ENCODE data around the gene HIRA.

The HIRA gene

DNA sequence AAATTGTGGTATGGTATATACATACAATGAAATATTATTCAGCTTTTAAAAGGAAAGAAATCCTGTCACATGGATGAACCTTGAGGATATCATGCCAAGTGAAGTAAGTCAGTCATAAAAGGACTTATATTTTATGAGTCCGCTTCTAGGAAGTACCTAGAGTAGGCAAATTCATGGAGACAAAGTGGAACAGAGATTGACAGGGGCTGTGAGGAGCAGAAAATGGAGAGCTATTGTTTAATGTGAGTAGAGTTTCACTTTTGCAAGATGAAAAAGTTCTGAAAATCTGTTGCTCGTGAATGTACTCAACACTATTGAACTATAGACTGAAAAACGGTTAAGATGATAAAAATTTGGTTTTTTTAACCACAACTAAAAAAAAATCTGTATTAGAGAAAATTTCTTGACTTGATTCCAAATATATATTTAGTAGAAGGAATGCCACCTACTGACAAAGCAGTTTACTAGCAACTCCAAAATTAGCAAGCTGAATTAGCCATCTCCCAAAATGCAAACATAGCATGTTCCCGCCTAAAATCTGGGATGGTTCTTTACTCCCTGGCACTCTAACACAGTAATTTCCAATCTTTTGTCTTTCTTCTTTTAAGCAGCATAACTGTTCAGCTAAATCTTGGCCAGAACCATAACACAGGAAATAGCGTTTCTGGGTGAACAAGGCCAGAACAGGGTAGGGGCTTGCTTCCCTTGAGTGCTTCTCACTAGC, 46.0 kb upstream of the HIRA start:
- H3K4me2 ChIP-seq (ENCODE audit: low read depth, low read length), result peak overlapping the region; percentile 94
- DNase-seq, result peak; percentile 8
- H3K36me3 ChIP-seq (replicated peaks; ENCODE audit: insufficient read depth, low read length), result no peaks in the 10 kb centered on the region
- no peaks in the 10 kb centered on the region for H3K9me2 ChIP-seq (replicated peaks; ENCODE audit: insufficient read depth, low read length)
- H3K79me2 ChIP-seq (ENCODE audit: low read length), result peaks cover 79% of the 10 kb centered on the region
- no peaks in the 10 kb centered on the region for H3K27me3 ChIP-seq (replicated peaks; ENCODE audit: insufficient read depth, low read length)
- peak overlapping the region; percentile 91; the same call in 1 of the 2 replicates for H3K27ac ChIP-seq (ENCODE audit: low read length)
- peaks cover 6% of the 10 kb centered on the region; the same call in 1 of the 2 replicates for H3F3A ChIP-seq (ENCODE audit: insufficient read depth, low read length)
- H4K20me1 ChIP-seq (ENCODE audit: insufficient read depth, low read length), result peaks cover 13% of the 10 kb centered on the region
- TF ChIP-seq, protein P1, sequence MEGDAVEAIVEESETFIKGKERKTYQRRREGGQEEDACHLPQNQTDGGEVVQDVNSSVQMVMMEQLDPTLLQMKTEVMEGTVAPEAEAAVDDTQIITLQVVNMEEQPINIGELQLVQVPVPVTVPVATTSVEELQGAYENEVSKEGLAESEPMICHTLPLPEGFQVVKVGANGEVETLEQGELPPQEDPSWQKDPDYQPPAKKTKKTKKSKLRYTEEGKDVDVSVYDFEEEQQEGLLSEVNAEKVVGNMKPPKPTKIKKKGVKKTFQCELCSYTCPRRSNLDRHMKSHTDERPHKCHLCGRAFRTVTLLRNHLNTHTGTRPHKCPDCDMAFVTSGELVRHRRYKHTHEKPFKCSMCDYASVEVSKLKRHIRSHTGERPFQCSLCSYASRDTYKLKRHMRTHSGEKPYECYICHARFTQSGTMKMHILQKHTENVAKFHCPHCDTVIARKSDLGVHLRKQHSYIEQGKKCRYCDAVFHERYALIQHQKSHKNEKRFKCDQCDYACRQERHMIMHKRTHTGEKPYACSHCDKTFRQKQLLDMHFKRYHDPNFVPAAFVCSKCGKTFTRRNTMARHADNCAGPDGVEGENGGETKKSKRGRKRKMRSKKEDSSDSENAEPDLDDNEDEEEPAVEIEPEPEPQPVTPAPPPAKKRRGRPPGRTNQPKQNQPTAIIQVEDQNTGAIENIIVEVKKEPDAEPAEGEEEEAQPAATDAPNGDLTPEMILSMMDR (IDR thresholded peaks at IDR 0.05; ENCODE audit: low read length), result peak; percentile 37
- TF ChIP-seq EZH2phosphoT487 (IDR thresholded peaks at IDR 0.05; ENCODE audit: low read length) (no peak), EZH2 (optimal IDR thresholded peaks at IDR 0.05; ENCODE audit: low read depth, low read length) (no peak)
- H3K9me3 ChIP-seq (replicated peaks; ENCODE audit: insufficient read depth, low read length), result no peaks in the 10 kb centered on the region
- 0 out of 2 replicates have a peak, but pooled peaks cover 3% of the 10 kb centered on the region for H3K4me1 ChIP-seq (ENCODE audit: low read length)
- H3K9ac ChIP-seq (ENCODE audit: low read length), result peak overlapping the region; percentile 96
- H3K4me3 ChIP-seq (ENCODE audit: low read length), result peak overlapping the region; percentile 93
- H2AFZ ChIP-seq (ENCODE audit: low read length), result no peak overlapping the region

- Histone ChIP-seq H3K4me2 (ENCODE audit: low read depth, low read length) (no peak overlapping the region), H3K36me3 (replicated peaks; ENCODE audit: insufficient read depth, low read length) (peaks cover under 1% of the 10 kb centered on the region; the same call in 1 of the 2 replicates), H3K9me2 (replicated peaks; ENCODE audit: insufficient read depth, low read length) (no peaks in the 10 kb centered on the region), H3K27ac (ENCODE audit: low read length) (no peak overlapping the region), H3K79me2 (ENCODE audit: low read length) (peaks cover 89% of the 10 kb centered on the region), H4K20me1 (ENCODE audit: insufficient read depth, low read length) (peaks cover 13% of the 10 kb centered on the region), H3F3A (ENCODE audit: insufficient read depth, low read length) (peaks cover 6% of the 10 kb centered on the region; the same call in 1 of the 2 replicates), H3K9me3 (replicated peaks; ENCODE audit: insufficient read depth, low read length) (no peaks in the 10 kb centered on the region), H3K4me1 (ENCODE audit: low read length) (0 out of 2 replicates have a peak, but pooled peaks cover 3% of the 10 kb centered on the region), H2AFZ (ENCODE audit: low read length) (no peak overlapping the region), H3K27me3 (replicated peaks; ENCODE audit: insufficient read depth, low read length) (no peaks in the 10 kb centered on the region), H3K4me3 (ENCODE audit: low read length) (no peak overlapping the region), H3K9ac (ENCODE audit: low read length) (no peak overlapping the region)
- TF ChIP-seq, protein P1 (IDR thresholded peaks at IDR 0.05; ENCODE audit: low read length), result no peak
- TF ChIP-seq EZH2phosphoT487 (IDR thresholded peaks at IDR 0.05; ENCODE audit: low read length) (no peak), EZH2 (optimal IDR thresholded peaks at IDR 0.05; ENCODE audit: low read depth, low read length) (no peak)
- DNase-seq, result no peak
Observed at GRCh38 chr22:19476023-19476422, 44.5 kb upstream of the HIRA start.

GRCh38 chr22:19473578-19473977, 42.0 kb upstream of the HIRA start:
- Histone ChIP-seq H3F3A (ENCODE audit: insufficient read depth, low read length) (peaks cover 6% of the 10 kb centered on the region; the same call in 1 of the 2 replicates), H3K27ac (ENCODE audit: low read length) (no peak overlapping the region), H3K79me2 (ENCODE audit: low read length) (peaks cover 94% of the 10 kb centered on the region), H3K9me2 (replicated peaks; ENCODE audit: insufficient read depth, low read length) (no peaks in the 10 kb centered on the region), H4K20me1 (ENCODE audit: insufficient read depth, low read length) (peaks cover 13% of the 10 kb centered on the region), H2AFZ (ENCODE audit: low read length) (no peak overlapping the region), H3K4me1 (ENCODE audit: low read length) (no peaks in the 10 kb centered on the region), H3K36me3 (replicated peaks; ENCODE audit: insufficient read depth, low read length) (peaks cover 9% of the 10 kb centered on the region), H3K9ac (ENCODE audit: low read length) (no peak overlapping the region), H3K4me3 (ENCODE audit: low read length) (no peak overlapping the region), H3K4me2 (ENCODE audit: low read depth, low read length) (no peak overlapping the region), H3K9me3 (replicated peaks; ENCODE audit: insufficient read depth, low read length) (no peaks in the 10 kb centered on the region), H3K27me3 (replicated peaks; ENCODE audit: insufficient read depth, low read length) (no peaks in the 10 kb centered on the region)
- no peak for DNase-seq
- TF ChIP-seq EZH2phosphoT487 (IDR thresholded peaks at IDR 0.05; ENCODE audit: low read length) (no peak), EZH2 (optimal IDR thresholded peaks at IDR 0.05; ENCODE audit: low read depth, low read length) (no peak)
- TF ChIP-seq, protein P1 (IDR thresholded peaks at IDR 0.05; ENCODE audit: low read length), result no peak
